OCI-LY7 (cell line): Measurements from ENCODE around the gene FOXG1.

Source experiments
- CTCF ChIP-seq: fragments of 200-600 bp; sonication (generic); conservative IDR thresholded peaks from 2 replicates; pipeline ENCODE4 v1.5.1; 2014; ENCODE audit warnings: mild to moderate bottlenecking, antibody characterized with exemption, low read length, moderate library complexity, mixed read lengths
- EZH2phosphoT487 ChIP-seq: fragments of 200-600 bp; sonication (generic); IDR thresholded peaks from 2 replicates; pipeline ENCODE4 v1.6.1; 2018; ENCODE audit warnings: low read depth, borderline replicate concordance, mild to moderate bottlenecking, mixed run types, antibody characterized with exemption, low read length, moderate library complexity, mixed read lengths

GRCh38 chr14:28745176-28745575 is 21.4 kb upstream of the FOXG1 start:
- TF ChIP-seq CTCF: no peak
- TF ChIP-seq EZH2phosphoT487: no peak
